DMS 273 treated with DMSO at 0.1 percent for 48 hours (cell line): ENCODE results near the gene KLF16.

ENCODE experiments used
- DNase-seq: peaks from one replicate; lab custom pipeline; 2025; lab: John Stamatoyannopoulos, UW

KLF16 gene

GRCh38 chr19:1867349-1867724 lies 4.0 kb upstream of the KLF16 start:
- DNase-seq = no peak

- no peak for DNase-seq
These were observed 3.4 kb upstream of the KLF16 start for GRCh38 chr19:1866693-1867348.

- no peak for DNase-seq
These were observed 2.0 kb upstream of the KLF16 start for GRCh38 chr19:1865172-1866010.

GRCh38 chr19:1864480-1865171 lies 1.2 kb upstream of the KLF16 start:
- DNase-seq = no peak

GRCh38 chr19:1863638-1864479 lies 480 bp upstream of the KLF16 start:
- DNase-seq = peak; percentile 76

- no peak for DNase-seq
These were observed 703 bp downstream of the KLF16 start for GRCh38 chr19:1862424-1863327.

- no peak for DNase-seq
These were observed 1.3 kb downstream of the KLF16 start for GRCh38 chr19:1862068-1862423.

GRCh38 chr19:1861599-1862031 lies 1.8 kb downstream of the KLF16 start:
- no peak for DNase-seq

GRCh38 chr19:1860821-1861598 lies 2.4 kb downstream of the KLF16 start:
- DNase-seq = no peak

GRCh38 chr19:1860042-1860775 lies 3.2 kb downstream of the KLF16 start:
- no peak for DNase-seq

GRCh38 chr19:1859331-1859781 lies 4.0 kb downstream of the KLF16 start:
- DNase-seq = no peak

GRCh38 chr19:1858412-1859081 lies 4.8 kb downstream of the KLF16 start:
- DNase-seq = no peak

- no peak for DNase-seq
These were observed 5.6 kb downstream of the KLF16 start for GRCh38 chr19:1857648-1858326.

- no peak for DNase-seq
These were observed 6.4 kb downstream of the KLF16 start for GRCh38 chr19:1856698-1857603.

- DNase-seq = peak; percentile 43
These were observed 7.1 kb downstream of the KLF16 start for GRCh38 chr19:1856345-1856697.

GRCh38 chr19:1855828-1856255 lies 7.5 kb downstream of the KLF16 start:
- no peak for DNase-seq
